GM23338 (cell line): ENCODE results near the gene CERK. TPM values are rescaled to one million over a fixed set of nuclear protein-coding genes. Genes with fewer than 3 reads are reported as not detected.

Source experiments
- ATAC-seq: fragments of 200-7000 bp; cut with Tn5 transposase; 3 replicates; pipeline ENCODE4 v1.9.1; 2020
- DNase-seq: peaks from one replicate; pipeline ENCODE4 v3.0.0-alpha.2; 2015; ENCODE audit warnings: low spot score
- H2AFZ ChIP-seq: fragments of 200-600 bp; sonication (generic); 2 replicates; pipeline ENCODE4 v1.8.0; 2016; ENCODE audit warnings: antibody characterized with exemption, mild to moderate bottlenecking, moderate library complexity
- H3F3A ChIP-seq: fragments of 200-600 bp; sonication (generic); replicated peaks from 2 replicates; pipeline ENCODE4 v1.8.0; 2017; ENCODE audit warnings: antibody characterized with exemption, mixed run types, low read depth
- H3K27ac ChIP-seq: fragments of 200-600 bp; sonication (generic); 2 replicates; pipeline ENCODE4 v1.6.1; 2016; ENCODE audit warnings: low read depth
- H3K27me3 ChIP-seq: fragments of 200-600 bp; sonication (generic); 2 replicates; pipeline ENCODE4 v1.8.0; 2016; ENCODE audit warnings: mild to moderate bottlenecking, mixed run types, moderate library complexity; ENCODE audit not compliant: insufficient read depth
- H3K36me3 ChIP-seq: fragments of 200-600 bp; sonication (generic); 2 replicates; pipeline ENCODE4 v1.8.0; 2016; ENCODE audit warnings: mild to moderate bottlenecking; ENCODE audit not compliant: insufficient read depth
- H3K4me1 ChIP-seq: fragments of 200-600 bp; sonication (generic); 2 replicates; pipeline ENCODE4 v1.8.0; 2016; ENCODE audit warnings: mild to moderate bottlenecking, moderate library complexity; ENCODE audit not compliant: insufficient read depth
- H3K4me2 ChIP-seq: fragments of 200-600 bp; sonication (generic); 2 replicates; pipeline ENCODE4 v1.7.1; 2017; ENCODE audit warnings: mixed run types
- H3K4me3 ChIP-seq: fragments of 200-600 bp; sonication (generic); 2 replicates; pipeline ENCODE4 v1.6.1; 2016; ENCODE audit warnings: mixed run types
- H3K79me2 ChIP-seq: fragments of 200-600 bp; sonication (generic); replicated peaks from 2 replicates; pipeline ENCODE4 v1.8.0; 2017; ENCODE audit warnings: mild to moderate bottlenecking; ENCODE audit not compliant: insufficient read depth
- H3K9me2 ChIP-seq: fragments of 200-600 bp; sonication (generic); 2 replicates; pipeline ENCODE4 v1.8.0; 2017; ENCODE audit not compliant: insufficient read depth
- H4K20me1 ChIP-seq: fragments of 200-600 bp; sonication (generic); replicated peaks from 2 replicates; pipeline ENCODE4 v1.8.0; 2017; ENCODE audit warnings: mild to moderate bottlenecking; ENCODE audit not compliant: insufficient read depth
- H3K27ac Mint-ChIP-seq: 2 replicates; pipeline ENCODE4 v1.8.0; 2020; ENCODE audit warnings: inconsistent platforms, mild to moderate bottlenecking, moderate library complexity, mixed read lengths
- H3K27me3 Mint-ChIP-seq: 3 replicates; pipeline ENCODE4 v1.8.0; 2022; ENCODE audit warnings: low read depth, mild to moderate bottlenecking, moderate library complexity, mixed read lengths, inconsistent platforms; ENCODE audit not compliant: insufficient read depth, poor library complexity
- H3K36me3 Mint-ChIP-seq: 3 replicates; pipeline ENCODE4 v1.8.0; 2021; ENCODE audit warnings: low read depth, mild to moderate bottlenecking, inconsistent platforms, moderate library complexity, mixed read lengths
- H3K4me1 Mint-ChIP-seq: 3 replicates; pipeline ENCODE4 v1.8.0; 2020; ENCODE audit warnings: mild to moderate bottlenecking, inconsistent platforms, mixed read lengths
- H3K4me3 Mint-ChIP-seq: 3 replicates; pipeline ENCODE4 v1.8.0; 2021; ENCODE audit warnings: moderate library complexity, mild to moderate bottlenecking, inconsistent platforms, mixed read lengths
- H3K9me3 Mint-ChIP-seq: 3 replicates; pipeline ENCODE4 v1.8.0; 2020; ENCODE audit warnings: moderate library complexity, mild to moderate bottlenecking, inconsistent platforms, mixed read lengths
- CREB1 ChIP-seq: fragments of 250-450 bp; sonication (Bioruptor Pico); IDR thresholded peaks from 2 replicates; pipeline ENCODE4 v1.5.0; 2020; ENCODE audit warnings: low read depth, mild to moderate bottlenecking, moderate library complexity
- POLR2AphosphoS5 ChIP-seq: IDR thresholded peaks from 2 replicates; pipeline ENCODE4 v1.6.1; 2016; ENCODE audit warnings: antibody characterized with exemption, low read depth
- STAT1 ChIP-seq: IDR thresholded peaks from one replicate; pipeline ENCODE4 v1.6.1; 2016; ENCODE audit warnings: antibody characterized with exemption; ENCODE audit not compliant: unreplicated experiment
- ZNF114 ChIP-seq: fragments of 250-450 bp; sonication (Bioruptor Pico); IDR thresholded peaks from 2 replicates; pipeline ENCODE4 v1.5.0; 2020; ENCODE audit warnings: mild to moderate bottlenecking, moderate library complexity
- ZNF331 ChIP-seq: fragments of 250-450 bp; sonication (Bioruptor Pico); IDR thresholded peaks from 2 replicates; pipeline ENCODE4 v1.5.0; 2020; ENCODE audit warnings: low read depth, mild to moderate bottlenecking, moderate library complexity
- polyA plus RNA-seq: library from polyadenylated mRNA; unstranded; fragments of >200 nt; fragmentation: Nextera tagmentation; extraction: Ambion mirVana; gene quantifications from 2 replicates; pipeline ENCODE4 v1.2.1, GENCODE V29; 2016
- total RNA-seq: library from RNA; depleted of rRNA; stranded (reverse); fragments of >200 nt; shearing (Covaris generic); gene quantifications from 2 replicates; pipeline ENCODE4 v1.2.3, GENCODE V29; 2014
- TF ChIP-seq, protein P1 (sequence below): IDR thresholded peaks from 2 replicates; pipeline ENCODE4 v1.6.1; 2016; ENCODE audit warnings: antibody characterized with exemption
- TF ChIP-seq, protein P2 (sequence below): fragments of 250-450 bp; sonication (Bioruptor Pico); IDR thresholded peaks from 2 replicates; pipeline ENCODE4 v1.5.0; 2020; ENCODE audit warnings: mild to moderate bottlenecking, moderate library complexity

CERK gene
- total and polyA plus RNA-seq, 2 experiments from 2014 or later: 12.7 to 62.9 TPM

DNA sequence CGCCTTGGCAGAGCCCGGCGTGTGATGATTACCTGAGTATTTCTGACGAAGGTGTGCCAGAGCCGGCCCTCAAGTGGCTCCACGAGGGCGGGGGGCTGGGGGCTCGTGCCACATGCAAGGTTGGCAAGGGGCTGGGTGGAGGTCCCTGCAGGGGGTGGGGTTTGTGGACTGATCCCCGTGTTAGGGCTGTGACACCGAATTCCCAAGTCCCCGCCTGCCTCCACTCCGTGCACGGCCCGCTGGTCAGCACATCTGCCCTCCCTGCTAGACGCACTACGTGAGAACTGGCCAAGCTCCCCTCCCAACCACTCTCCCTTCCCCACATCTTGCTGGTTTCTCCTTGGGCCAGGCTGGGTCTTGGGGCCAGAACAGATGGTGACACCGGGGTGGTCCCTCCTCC, 83.6 kb downstream of the CERK start:
- Mint-ChIP-seq H3K4me1 (peaks cover 13% of the 10 kb centered on the region), H3K36me3 (no peaks in the 10 kb centered on the region), H3K9me3 (no peaks in the 10 kb centered on the region), H3K27ac (no peak overlapping the region), H3K27me3 (peaks cover 18% of the 10 kb centered on the region), H3K4me3 (no peak overlapping the region)
- Histone ChIP-seq H3K4me3 (no peak overlapping the region), H2AFZ (no peak overlapping the region), H4K20me1 (no peaks in the 10 kb centered on the region), H3K79me2 (no peaks in the 10 kb centered on the region), H3K36me3 (no peaks in the 10 kb centered on the region), H3K9me2 (no peaks in the 10 kb centered on the region), H3K4me1 (no peaks in the 10 kb centered on the region), H3K4me2 (no peak overlapping the region), H3F3A (no peaks in the 10 kb centered on the region), H3K27ac (no peak overlapping the region), H3K27me3 (no peaks in the 10 kb centered on the region)
- ATAC-seq (no peak), DNase-seq (no peak)
- no peak for TF ChIP-seq ZNF331
- TF ChIP-seq, protein P1, sequence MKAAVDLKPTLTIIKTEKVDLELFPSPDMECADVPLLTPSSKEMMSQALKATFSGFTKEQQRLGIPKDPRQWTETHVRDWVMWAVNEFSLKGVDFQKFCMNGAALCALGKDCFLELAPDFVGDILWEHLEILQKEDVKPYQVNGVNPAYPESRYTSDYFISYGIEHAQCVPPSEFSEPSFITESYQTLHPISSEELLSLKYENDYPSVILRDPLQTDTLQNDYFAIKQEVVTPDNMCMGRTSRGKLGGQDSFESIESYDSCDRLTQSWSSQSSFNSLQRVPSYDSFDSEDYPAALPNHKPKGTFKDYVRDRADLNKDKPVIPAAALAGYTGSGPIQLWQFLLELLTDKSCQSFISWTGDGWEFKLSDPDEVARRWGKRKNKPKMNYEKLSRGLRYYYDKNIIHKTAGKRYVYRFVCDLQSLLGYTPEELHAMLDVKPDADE: no peak

DNA sequence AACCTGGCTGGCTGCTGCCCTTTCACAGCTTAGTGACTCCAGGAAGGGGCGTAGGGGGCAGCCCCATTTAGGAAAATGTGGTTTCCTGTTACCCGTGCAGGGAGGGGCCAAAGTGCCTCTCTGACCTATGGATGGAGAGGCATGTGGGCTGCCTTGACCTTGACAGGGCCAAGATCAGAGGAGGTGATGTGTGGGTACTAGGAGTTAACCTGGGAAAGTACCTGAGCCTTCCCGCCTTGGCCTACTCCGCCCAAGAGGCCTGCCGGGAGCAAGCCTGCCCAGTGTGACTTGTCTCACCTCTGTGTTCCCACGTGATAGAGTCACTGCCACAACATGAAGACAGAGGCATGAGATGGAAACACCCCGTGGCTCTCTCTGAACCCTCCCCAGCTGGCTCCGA, 84.5 kb downstream of the CERK start:
- Histone ChIP-seq H3K4me1 (no peaks in the 10 kb centered on the region), H3K27ac (no peak overlapping the region)
- no peak overlapping the region for H3K4me3 Mint-ChIP-seq

More for the DNA sequence above, 84.5 kb downstream of the CERK start:
- H3K36me3 ChIP-seq: no peaks in the 10 kb centered on the region
- no peaks in the 10 kb centered on the region for H3K9me2 ChIP-seq
- no peaks in the 10 kb centered on the region for H3K79me2 ChIP-seq
- H2AFZ ChIP-seq: no peak overlapping the region
- no peak overlapping the region for H3K4me2 ChIP-seq
- TF ChIP-seq, protein P2, sequence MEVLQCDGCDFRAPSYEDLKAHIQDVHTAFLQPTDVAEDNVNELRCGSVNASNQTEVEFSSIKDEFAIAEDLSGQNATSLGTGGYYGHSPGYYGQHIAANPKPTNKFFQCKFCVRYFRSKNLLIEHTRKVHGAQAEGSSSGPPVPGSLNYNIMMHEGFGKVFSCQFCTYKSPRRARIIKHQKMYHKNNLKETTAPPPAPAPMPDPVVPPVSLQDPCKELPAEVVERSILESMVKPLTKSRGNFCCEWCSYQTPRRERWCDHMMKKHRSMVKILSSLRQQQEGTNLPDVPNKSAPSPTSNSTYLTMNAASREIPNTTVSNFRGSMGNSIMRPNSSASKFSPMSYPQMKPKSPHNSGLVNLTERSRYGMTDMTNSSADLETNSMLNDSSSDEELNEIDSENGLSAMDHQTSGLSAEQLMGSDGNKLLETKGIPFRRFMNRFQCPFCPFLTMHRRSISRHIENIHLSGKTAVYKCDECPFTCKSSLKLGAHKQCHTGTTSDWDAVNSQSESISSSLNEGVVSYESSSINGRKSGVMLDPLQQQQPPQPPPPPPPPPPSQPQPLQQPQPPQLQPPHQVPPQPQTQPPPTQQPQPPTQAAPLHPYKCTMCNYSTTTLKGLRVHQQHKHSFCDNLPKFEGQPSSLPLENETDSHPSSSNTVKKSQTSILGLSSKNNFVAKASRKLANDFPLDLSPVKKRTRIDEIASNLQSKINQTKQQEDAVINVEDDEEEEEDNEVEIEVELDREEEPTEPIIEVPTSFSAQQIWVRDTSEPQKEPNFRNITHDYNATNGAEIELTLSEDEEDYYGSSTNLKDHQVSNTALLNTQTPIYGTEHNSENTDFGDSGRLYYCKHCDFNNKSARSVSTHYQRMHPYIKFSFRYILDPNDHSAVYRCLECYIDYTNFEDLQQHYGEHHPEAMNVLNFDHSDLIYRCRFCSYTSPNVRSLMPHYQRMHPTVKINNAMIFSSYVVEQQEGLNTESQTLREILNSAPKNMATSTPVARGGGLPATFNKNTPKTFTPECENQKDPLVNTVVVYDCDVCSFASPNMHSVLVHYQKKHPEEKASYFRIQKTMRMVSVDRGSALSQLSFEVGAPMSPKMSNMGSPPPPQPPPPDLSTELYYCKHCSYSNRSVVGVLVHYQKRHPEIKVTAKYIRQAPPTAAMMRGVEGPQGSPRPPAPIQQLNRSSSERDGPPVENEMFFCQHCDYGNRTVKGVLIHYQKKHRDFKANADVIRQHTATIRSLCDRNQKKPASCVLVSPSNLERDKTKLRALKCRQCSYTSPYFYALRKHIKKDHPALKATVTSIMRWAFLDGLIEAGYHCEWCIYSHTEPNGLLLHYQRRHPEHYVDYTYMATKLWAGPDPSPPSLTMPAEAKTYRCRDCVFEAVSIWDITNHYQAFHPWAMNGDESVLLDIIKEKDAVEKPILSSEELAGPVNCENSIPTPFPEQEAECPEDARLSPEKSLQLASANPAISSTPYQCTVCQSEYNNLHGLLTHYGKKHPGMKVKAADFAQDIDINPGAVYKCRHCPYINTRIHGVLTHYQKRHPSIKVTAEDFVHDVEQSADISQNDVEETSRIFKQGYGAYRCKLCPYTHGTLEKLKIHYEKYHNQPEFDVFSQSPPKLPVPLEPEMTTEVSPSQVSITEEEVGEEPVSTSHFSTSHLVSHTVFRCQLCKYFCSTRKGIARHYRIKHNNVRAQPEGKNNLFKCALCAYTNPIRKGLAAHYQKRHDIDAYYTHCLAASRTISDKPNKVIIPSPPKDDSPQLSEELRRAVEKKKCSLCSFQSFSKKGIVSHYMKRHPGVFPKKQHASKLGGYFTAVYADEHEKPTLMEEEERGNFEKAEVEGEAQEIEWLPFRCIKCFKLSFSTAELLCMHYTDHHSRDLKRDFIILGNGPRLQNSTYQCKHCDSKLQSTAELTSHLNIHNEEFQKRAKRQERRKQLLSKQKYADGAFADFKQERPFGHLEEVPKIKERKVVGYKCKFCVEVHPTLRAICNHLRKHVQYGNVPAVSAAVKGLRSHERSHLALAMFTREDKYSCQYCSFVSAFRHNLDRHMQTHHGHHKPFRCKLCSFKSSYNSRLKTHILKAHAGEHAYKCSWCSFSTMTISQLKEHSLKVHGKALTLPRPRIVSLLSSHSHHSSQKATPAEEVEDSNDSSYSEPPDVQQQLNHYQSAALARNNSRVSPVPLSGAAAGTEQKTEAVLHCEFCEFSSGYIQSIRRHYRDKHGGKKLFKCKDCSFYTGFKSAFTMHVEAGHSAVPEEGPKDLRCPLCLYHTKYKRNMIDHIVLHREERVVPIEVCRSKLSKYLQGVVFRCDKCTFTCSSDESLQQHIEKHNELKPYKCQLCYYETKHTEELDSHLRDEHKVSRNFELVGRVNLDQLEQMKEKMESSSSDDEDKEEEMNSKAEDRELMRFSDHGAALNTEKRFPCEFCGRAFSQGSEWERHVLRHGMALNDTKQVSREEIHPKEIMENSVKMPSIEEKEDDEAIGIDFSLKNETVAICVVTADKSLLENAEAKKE (CRISPR knock-in tag): no peak
- no peak for TF ChIP-seq STAT1
- no peak for TF ChIP-seq POLR2AphosphoS5
- no peak for TF ChIP-seq CREB1
- no peak for TF ChIP-seq ZNF114
- H4K20me1 ChIP-seq: no peaks in the 10 kb centered on the region
- H3K36me3 Mint-ChIP-seq: no peaks in the 10 kb centered on the region
- H3F3A ChIP-seq: no peaks in the 10 kb centered on the region
- no peak overlapping the region for H3K27ac Mint-ChIP-seq
- peak; percentile 22; the same call in 2 of the 3 replicates for ATAC-seq
- H3K9me3 Mint-ChIP-seq: no peaks in the 10 kb centered on the region
- H3K27me3 Mint-ChIP-seq: peaks cover 18% of the 10 kb centered on the region
- H3K27me3 ChIP-seq: no peaks in the 10 kb centered on the region
- no peak for DNase-seq
- no peak overlapping the region for H3K4me3 ChIP-seq
- peaks cover 13% of the 10 kb centered on the region for H3K4me1 Mint-ChIP-seq
